ENCODE data around the gene OSBPL10.

Gene OSBPL10

GRCh38 chr3:31772758-31773473 is 208.1 kb downstream of the OSBPL10 start:
- no peak for DNase-seq (ENCODE audit: low read depth in 2 of 2)

- DNase-seq (ENCODE audit: low read depth in 2 of 2), result no peak
These were observed 208.8 kb downstream of the OSBPL10 start for GRCh38 chr3:31772272-31772671.

DNA sequence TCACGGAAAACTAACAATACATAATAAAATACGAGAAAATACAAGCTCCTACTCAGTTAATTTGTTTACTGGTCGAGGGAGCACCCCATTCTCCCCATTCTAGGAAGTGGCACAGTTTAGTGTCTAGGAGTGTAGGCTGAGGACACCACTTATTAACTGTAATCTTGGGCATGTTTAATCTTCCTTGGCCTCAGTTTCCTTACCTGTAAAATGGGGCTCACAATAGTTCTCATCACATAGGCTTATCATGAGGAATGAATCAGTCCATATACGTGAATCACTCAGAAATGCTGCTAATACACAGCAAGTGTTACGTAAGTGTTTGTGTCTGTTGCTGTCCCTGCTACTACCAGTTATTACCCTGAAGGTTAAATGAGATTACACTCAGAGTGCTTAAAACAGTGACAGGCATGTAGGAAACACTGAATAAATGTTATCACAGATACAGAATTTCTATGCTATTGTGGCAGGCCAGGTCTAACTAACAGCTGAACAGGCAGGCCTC is 210.2 kb downstream of the OSBPL10 start:
- no peak for DNase-seq (ENCODE audit: low read depth in 2 of 2)

- DNase-seq (ENCODE audit: low read depth in 2 of 2), result peak; percentile 35 to 42
These were observed 212.5 kb downstream of the OSBPL10 start for GRCh38 chr3:31768479-31769125.

DNA sequence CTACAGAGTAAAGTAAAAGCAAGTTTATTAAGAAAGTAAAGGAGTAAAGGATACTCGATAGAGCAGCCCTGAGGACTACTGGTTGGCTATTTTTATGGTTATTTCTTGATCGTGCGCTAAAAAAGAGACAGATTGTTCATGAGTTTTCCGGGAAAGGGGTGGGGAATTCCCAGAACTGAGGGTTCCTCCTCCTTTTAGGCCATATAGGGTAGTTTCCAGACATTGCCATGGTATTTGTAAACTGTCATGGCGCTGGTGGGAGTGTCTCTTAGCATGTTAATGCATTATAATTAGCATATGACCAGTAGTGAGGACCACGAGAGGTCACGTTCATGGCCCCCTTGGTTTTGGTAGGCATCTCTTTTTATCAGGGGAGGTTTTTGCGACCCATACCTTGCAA is 213.1 kb downstream of the OSBPL10 start:
- DNase-seq (ENCODE audit: low read depth in 2 of 2), result no peak

DNA sequence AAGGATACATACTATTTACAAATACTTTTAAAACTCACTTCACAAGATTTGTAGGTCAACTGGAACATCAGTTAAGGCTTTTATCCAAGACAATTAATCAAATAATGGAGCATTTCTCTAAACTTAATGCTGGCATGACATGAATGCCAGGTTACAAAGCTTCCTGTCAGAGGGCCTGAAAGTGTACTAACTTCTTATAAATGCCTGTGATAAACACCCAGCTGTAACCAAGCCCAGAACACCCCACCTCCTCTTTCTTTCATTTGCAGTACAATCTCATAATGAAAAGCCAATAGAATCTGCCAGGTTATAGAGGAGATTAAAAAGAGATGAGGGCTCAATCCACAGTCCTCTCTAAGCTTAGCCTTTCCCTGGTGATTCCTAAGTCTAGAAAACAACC is 214.4 kb downstream of the OSBPL10 start:
- DNase-seq (ENCODE audit: low read depth in 2 of 2), result no peak

DNA sequence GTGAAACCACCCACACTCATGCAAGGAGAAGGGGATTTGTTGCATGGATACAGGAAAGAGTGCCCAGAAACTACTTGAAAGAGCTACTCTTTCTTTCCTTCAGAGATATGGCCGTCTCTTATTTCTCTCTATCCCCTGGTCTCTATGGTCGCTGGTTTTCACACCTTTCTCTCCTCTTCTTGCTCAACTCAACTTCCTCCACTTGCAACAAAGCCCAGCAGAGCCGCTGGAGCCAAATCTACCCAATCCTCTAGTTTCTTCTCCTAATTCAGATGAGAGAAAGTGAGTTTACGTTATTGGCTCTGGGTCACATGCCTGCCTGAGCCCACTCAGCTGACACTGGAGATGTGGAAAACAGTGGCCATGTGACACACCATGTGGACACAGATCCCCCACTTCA is 215.2 kb downstream of the OSBPL10 start:
- DNase-seq (ENCODE audit: low read depth in 2 of 2), result no peak

DNA sequence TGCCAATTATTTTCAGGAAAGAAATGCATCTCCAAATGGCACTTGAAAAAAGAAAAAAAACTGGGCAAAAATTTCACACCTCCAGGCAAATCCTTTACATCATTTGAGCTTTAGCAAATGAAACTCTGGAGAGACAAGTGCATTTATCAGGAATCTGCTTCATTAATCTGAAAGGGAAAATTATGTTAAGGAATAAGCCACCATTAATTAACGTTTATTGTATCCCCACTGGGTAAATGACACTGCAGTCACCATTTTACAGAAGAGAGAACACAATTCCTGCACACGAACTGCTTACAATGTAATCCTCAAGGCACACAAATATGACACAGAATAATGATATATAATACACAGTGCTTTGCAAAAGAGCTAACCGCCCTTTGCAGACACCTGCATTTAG is 217.3 kb downstream of the OSBPL10 start:
- no peak for DNase-seq (ENCODE audit: low read depth in 2 of 2)

- no peak for DNase-seq (ENCODE audit: low read depth in 2 of 2)
These were observed 218.1 kb downstream of the OSBPL10 start for GRCh38 chr3:31762888-31763351.

DNA sequence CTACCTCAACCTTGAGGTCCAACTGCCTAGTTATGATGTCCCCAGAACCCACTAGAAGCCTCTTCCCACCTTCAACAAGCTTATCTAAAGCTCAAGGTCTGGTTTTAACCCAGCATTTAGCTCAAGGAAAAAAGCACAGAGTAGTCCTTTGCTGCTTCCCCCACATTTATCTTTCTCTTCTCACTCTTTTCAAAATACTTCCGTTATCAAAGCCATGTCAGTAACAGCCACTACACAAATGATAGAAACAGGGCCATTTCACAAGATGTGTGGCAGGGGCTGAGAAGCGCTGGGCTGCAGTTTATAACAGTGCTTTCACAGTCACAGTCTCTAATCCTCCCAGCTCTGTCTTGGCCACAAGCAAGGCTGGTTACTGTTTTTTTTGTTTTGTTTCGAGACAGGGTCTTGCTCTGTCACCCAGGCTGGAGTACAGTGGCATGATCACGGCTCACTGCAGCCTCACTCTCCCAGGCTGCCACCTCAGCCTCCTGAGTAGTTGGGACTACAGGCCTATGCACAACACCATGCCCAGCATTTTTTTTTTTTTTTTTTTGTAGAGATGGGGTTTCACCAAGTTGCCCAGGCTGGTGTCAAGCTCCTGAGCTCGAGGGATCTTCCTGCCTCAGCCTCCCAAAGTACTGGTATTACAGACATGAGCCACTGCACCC is 218.8 kb downstream of the OSBPL10 start:
- no peak for DNase-seq (ENCODE audit: low read depth in 2 of 2)

DNA sequence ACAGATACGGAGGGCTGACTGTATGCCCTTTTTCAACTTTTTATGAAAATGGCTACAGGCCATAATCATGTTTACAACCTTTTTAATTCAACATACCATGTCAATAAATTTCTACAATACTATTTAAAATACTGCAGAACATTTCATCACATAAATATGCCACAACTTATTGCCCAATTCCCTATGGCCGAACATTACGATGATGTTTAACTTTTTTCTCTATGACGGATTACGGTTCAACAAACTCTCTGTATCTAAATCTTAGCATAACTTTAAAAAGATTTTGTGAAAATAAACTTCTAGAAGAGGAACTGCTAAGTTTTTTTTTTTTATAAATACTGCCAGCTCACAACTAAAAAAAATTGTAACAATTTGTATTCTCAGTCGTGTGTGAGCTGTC is 220.4 kb downstream of the OSBPL10 start:
- no peak for DNase-seq (ENCODE audit: low read depth in 2 of 2)

- DNase-seq (ENCODE audit: low read depth in 2 of 2), result no peak
These were observed 222.6 kb downstream of the OSBPL10 start for GRCh38 chr3:31758322-31758965.

DNA sequence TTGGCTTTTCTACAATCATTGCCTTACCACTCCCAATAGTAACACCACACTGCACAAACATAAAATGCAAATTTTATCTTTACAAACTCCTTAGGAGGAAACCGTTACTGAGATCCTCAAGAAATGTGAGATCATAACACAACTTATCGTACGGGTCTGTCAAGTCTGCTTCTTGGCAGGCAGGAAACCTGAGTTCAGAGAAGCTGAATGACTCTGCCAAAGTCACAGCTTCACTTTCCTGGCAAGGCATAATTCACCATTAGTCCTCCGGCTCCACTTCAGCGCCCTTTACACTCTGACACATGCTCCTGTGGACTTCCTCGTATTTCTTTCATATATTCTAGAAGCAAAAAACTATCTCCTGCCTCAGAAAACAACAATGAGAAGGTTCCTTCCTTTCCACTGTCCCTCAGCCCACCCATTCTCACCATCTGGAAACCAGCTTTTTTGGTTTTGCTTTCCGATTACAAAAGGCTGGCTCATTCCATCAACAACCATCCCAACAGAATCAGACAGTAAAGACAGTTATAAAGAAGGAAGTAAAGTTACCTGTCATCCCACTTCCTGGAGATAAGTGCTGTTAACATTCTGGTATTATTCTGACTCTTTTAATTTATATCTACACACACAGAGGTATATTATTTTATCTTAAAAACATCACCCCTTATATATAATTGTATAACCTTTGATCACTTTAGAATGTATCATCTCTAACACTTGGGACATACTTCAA is 225.0 kb downstream of the OSBPL10 start:
- DNase-seq (ENCODE audit: low read depth in 2 of 2), result peak in 1 of 2 donors; percentile 12

DNA sequence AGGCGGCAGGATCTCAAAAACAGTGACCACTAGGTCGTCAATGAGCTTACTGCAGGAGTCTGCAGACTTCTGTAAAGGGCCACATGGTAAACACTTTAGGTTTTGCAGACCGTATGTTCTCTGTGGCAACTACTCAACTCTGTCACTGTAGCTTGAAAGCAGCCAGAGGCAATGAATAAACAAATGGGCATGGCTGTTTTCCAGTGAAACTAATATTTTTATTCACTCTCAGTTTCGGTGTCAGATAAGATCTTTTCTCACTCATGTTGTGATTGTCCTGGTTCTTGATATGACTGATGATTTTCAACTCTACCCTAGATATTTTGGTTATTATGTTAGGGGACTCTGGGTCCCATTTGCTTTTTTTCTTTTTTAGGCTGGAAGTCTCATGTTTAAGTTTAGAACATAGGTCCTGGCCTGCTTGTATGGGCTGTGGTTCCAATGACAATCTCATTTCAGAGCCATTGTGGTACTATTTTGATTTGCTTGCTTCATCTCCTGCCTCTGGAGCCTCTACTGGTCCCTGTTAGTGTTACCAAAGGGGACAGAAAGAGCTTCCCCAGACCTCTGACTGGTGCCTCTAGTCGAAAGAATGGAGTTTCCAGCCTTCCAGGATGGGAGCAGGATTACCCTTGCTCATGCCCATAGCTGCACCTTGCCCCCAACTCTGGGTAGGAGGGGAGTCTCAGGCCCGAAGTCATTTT is 226.3 kb downstream of the OSBPL10 start:
- no peak for DNase-seq (ENCODE audit: low read depth in 2 of 2)

- DNase-seq (ENCODE audit: low read depth in 2 of 2), result no peak
These were observed 228.0 kb downstream of the OSBPL10 start for GRCh38 chr3:31753050-31753425.

GRCh38 chr3:31752305-31753049 is 228.6 kb downstream of the OSBPL10 start:
- no peak for DNase-seq (ENCODE audit: low read depth in 2 of 2)

DNA sequence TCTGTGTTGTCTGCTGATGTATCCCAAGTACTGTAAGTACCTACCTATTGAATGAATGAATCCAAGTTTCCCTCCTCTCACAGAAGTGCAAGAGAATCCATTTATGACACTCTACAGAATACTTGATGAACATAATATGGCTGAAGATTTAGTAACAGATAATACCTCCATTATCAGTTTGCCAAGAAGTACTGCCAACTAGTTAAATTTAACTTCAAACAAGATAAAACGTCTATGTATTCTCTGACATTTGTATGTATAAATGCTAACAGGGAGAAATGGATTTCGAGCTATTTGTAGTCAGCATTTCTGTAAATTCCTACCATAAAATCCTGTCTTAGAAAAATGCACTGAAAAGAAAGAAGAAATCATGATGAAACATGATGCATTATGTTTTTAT is 230.7 kb downstream of the OSBPL10 start:
- DNase-seq (ENCODE audit: low read depth in 2 of 2), result no peak

GRCh38 chr3:31748933-31749295 is 232.1 kb downstream of the OSBPL10 start:
- no peak for DNase-seq (ENCODE audit: low read depth in 2 of 2)

DNA sequence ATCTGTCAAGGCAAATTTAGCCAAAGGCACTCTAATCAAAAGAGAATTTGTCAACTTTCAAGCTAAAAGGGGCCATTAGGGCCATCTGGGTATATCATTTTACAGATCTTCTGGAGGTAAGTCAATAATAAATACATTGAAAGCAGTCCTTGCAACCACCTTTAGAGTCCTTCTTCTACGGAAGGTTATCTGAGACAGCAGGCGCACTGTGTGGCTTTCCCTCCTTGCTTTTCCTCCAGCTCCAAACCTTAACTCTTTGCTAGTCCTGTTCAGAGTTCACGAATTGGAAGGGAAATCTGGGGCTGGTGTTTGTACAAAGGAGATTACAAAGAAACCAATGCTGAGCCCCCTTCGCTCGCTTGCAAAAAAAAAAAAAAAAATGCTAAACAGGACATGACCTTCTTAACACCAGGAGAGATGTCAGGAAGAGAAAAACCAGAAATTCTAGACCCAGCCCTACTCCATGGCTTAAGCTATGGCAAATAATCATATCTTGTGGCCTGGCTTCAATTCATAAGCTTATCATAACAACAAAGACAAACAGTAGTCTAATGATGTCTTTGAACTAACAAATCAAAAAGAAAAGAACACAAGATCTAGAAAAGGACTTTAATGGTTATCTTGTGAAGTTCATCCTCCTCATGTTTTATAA is 232.7 kb downstream of the OSBPL10 start:
- DNase-seq (ENCODE audit: low read depth in 2 of 2), result no peak

DNA sequence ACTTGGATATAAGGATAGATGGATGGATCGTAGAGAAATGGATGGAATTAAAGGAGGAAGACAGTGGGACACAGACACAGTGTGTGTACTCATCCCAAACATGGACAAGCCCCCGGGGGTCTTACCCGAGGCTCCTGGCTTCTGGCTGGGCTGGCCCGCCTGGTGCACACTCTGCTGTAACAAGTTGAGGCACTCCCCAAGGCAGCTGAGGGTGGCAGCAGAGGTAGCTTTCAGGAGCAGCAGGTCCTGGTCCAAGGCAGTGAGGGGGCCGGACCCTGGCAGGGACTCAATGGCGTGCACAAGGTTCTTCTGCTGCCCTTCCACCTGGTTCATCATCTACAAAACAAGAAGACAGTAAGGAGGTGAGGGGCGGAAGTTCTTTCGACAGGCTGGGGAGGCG is 233.3 kb downstream of the OSBPL10 start:
- DNase-seq (ENCODE audit: low read depth in 2 of 2), result no peak
